Liver (tissue), 9 donors: ENCODE measurements around the gene EDDM13. TPM values are rescaled to one million over a fixed set of nuclear protein-coding genes. Genes with fewer than 3 reads are reported as not detected.
A peak's percentile ranks its signal among the peaks of the same experiment; 100 is the strongest.
"Not testable (repeated sequence)": the region's sequence is repeated elsewhere in the genome, so short reads cannot be mapped to it uniquely, and the experiment has no call there.

Experiments used
- DNase-seq: peaks from one replicate; pipeline ENCODE4 v3.0.0-alpha.2; 2017; ENCODE audit warnings: low spot score
- H3K27ac ChIP-seq, 2 donors: one replicate each; pipeline ENCODE4 v1.7.0; 2013; ENCODE audit warnings: inconsistent platforms in 2 of 2, low read length in 2 of 2, control low read depth in 1 of 2, low read depth in 1 of 2, mild to moderate bottlenecking in 1 of 2
- H3K27me3 ChIP-seq, 4 donors: one replicate each; pipeline versions ENCODE4 v1.6.1 to v1.7.0; 2013; ENCODE audit warnings: low read length in 3 of 4, inconsistent platforms in 1 of 4, mild to moderate bottlenecking in 1 of 4, moderate library complexity in 1 of 4; ENCODE audit not compliant: control insufficient read depth in 4 of 4, insufficient read depth in 4 of 4
- H3K36me3 ChIP-seq, 4 donors: one replicate each; pipeline versions ENCODE4 v1.6.1 to v1.7.0; 2013; ENCODE audit warnings: low read length in 3 of 4, mild to moderate bottlenecking in 3 of 4, low read depth in 1 of 4, moderate library complexity in 1 of 4; ENCODE audit not compliant: control insufficient read depth in 4 of 4, insufficient read depth in 3 of 4
- H3K4me1 ChIP-seq, 4 donors: one replicate each; pipeline versions ENCODE4 v1.6.1 to v1.7.0; 2013; ENCODE audit warnings: low read length in 3 of 4, mild to moderate bottlenecking in 3 of 4, moderate library complexity in 1 of 4; ENCODE audit not compliant: control insufficient read depth in 4 of 4, insufficient read depth in 4 of 4
- H3K4me3 ChIP-seq, 3 donors: one replicate each; pipeline versions ENCODE4 v1.6.1 to v1.7.0; 2013; ENCODE audit warnings: low read length in 3 of 3, control low read depth in 1 of 3, low read depth in 1 of 3, mild to moderate bottlenecking in 1 of 3
- H3K9ac ChIP-seq, 2 donors: one replicate each; pipeline ENCODE4 v1.7.0; 2013; ENCODE audit warnings: low read length in 2 of 2, mild to moderate bottlenecking in 2 of 2, moderate library complexity in 2 of 2, control low read depth in 1 of 2, low read depth in 1 of 2
- H3K9me3 ChIP-seq, 4 donors: one replicate each; pipeline versions ENCODE4 v1.6.1 to v1.7.0; 2013; ENCODE audit warnings: low read length in 3 of 4; ENCODE audit not compliant: control insufficient read depth in 4 of 4
- FOXA1 ChIP-seq: IDR thresholded peaks from 2 replicates; pipeline ENCODE4 v1.6.1; 2016; ENCODE audit warnings: antibody characterized with exemption
- FOXA2 ChIP-seq: IDR thresholded peaks from 2 replicates; pipeline ENCODE4 v1.6.1; 2016; ENCODE audit warnings: antibody characterized with exemption
- GABPA ChIP-seq, 2 donors: IDR thresholded peaks in 1 of 2; conservative IDR thresholded peaks in 1 of 2; 2 replicates each; pipeline ENCODE4 v1.6.1; 2016; ENCODE audit warnings: antibody characterized with exemption in 2 of 2, mild to moderate bottlenecking in 1 of 2, moderate library complexity in 1 of 2
- HNF4A ChIP-seq, 2 donors: conservative IDR thresholded peaks; 2 replicates each; pipeline ENCODE4 v1.6.1; 2016; ENCODE audit warnings: antibody characterized with exemption in 2 of 2, mild to moderate bottlenecking in 2 of 2
- NR2F2 ChIP-seq: IDR thresholded peaks from 2 replicates; pipeline ENCODE4 v1.6.1; 2016; ENCODE audit warnings: antibody characterized with exemption
- RAD21 ChIP-seq, 2 donors: IDR thresholded peaks; 2 replicates each; pipeline ENCODE4 v1.6.1; 2016; ENCODE audit warnings: antibody characterized with exemption in 2 of 2, mild to moderate bottlenecking in 2 of 2
- REST ChIP-seq: IDR thresholded peaks from 2 replicates; pipeline ENCODE4 v1.6.1; 2016; ENCODE audit warnings: antibody characterized with exemption, mild to moderate bottlenecking
- SP1 ChIP-seq: IDR thresholded peaks from 2 replicates; pipeline ENCODE4 v1.6.1; 2018; ENCODE audit warnings: antibody characterized with exemption, mild to moderate bottlenecking
- ZBTB33 ChIP-seq: IDR thresholded peaks from 2 replicates; pipeline ENCODE4 v1.6.1; 2016; ENCODE audit warnings: antibody characterized with exemption
- WGBS: extraction: QIAGEN DNeasy Blood & Tissue Kit; methylation state at CpG from one replicate; pipeline ENCODE4 v1.1.7; 2013; 5-methylcytosine and 5-hydroxymethylcytosine counted together
- polyA plus RNA-seq, 2 donors: library from polyadenylated mRNA; stranded (reverse) in 1 of 2; unstranded in 1 of 2; fragments of 200-250 nt in 1 of 2; fragments of >200 nt in 1 of 2; fragmentation: Nextera tagmentation in 1 of 2; extraction: Ambion mirVana in 1 of 2; gene quantifications; one replicate each; pipeline versions ENCODE4 v1.2.1 to v1.2.3, GENCODE V29; 2013 to 2015
- total RNA-seq, 2 donors: library from RNA; depleted of rRNA; stranded (reverse); fragments of >200 nt; gene quantifications; one replicate each; pipeline ENCODE4 v1.2.3, GENCODE V29; 2014
- TF ChIP-seq, protein P1 (sequence below): IDR thresholded peaks from 2 replicates; pipeline ENCODE4 v1.6.1; 2016; ENCODE audit warnings: antibody characterized with exemption
- TF ChIP-seq, protein P2 (sequence below): fragments of 150-350 bp; IDR thresholded peaks from 2 replicates; pipeline ENCODE4 v1.5.1; 2017; ENCODE audit warnings: improper control_type of control experiment, low read depth, low read length; ENCODE audit not compliant: missing input control
- donor health status: healthy.
- donor health status: healthy.
- donor health status: healthy.
- donor health status: healthy.
- donor health status: healthy.

The EDDM13 gene
- total and polyA plus RNA-seq, 4 donors, result 0.20 TPM; not detected in 3

DNA sequence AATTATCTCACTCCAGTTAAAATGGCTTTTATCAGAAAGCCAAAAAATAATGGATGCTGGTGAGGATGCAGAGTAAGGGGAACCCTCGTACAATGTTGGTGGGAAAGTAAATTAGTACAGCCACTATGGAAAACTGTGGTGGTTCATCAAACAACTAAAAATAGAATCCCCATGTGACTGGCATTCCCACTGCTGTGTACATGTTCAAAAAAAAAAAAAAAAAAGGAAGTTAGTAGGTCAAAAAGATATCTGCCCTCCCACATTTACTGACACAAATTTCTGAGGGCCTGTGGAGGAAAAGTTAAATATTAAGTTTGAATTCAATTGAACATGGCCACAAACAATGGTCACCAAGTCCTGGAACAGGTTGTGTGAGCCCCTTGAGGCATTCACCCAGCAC is 51.9 kb downstream of the EDDM13 start:
- Histone ChIP-seq H3K4me1 (no peaks in the 10 kb centered on the region), H3K27ac (no peak overlapping the region), H3K9ac (no peak overlapping the region), H3K36me3 (no peaks in the 10 kb centered on the region), H3K4me3 (no peak overlapping the region), H3K9me3 (no peaks in the 10 kb centered on the region), H3K27me3 (no peaks in the 10 kb centered on the region)
- DNase-seq, result no peak
- TF ChIP-seq FOXA1 (no peak), NR2F2 (no peak)
- 67% methylated on average over 1 of the region's 1 CpG for WGBS

DNA sequence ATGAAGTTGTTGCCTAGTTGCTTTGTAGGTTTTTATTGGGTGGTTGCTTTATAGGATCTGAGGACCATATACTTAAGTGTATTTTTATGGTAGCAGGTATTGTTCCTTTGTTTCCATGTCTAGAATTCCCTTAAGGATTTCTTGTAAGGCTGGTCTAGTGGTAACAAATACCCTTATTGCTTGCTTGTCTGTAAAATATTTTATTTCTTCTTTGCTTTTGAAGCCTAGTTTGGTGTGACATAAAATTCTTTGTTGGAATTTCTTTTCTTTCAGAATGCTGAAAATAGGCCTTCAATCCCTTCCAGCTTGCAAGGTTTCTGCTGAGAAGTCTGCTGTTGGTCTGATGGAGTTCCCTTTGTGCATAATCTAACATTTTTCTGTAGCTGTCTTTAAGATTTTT is 60.1 kb downstream of the EDDM13 start:
- TF ChIP-seq, protein P1, sequence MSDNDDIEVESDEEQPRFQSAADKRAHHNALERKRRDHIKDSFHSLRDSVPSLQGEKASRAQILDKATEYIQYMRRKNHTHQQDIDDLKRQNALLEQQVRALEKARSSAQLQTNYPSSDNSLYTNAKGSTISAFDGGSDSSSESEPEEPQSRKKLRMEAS, result no peak
- TF ChIP-seq ZBTB33 (no peak), GABPA (IDR thresholded peaks at IDR 0.05 in 1 of 2, conservative IDR thresholded peaks at IDR 0.05 in 1 of 2) (no peak), HNF4A (conservative IDR thresholded peaks at IDR 0.05) (no peak), SP1 (no peak), REST (no peak), NR2F2 (no peak), FOXA2 (no peak)
- TF ChIP-seq, protein P2, sequence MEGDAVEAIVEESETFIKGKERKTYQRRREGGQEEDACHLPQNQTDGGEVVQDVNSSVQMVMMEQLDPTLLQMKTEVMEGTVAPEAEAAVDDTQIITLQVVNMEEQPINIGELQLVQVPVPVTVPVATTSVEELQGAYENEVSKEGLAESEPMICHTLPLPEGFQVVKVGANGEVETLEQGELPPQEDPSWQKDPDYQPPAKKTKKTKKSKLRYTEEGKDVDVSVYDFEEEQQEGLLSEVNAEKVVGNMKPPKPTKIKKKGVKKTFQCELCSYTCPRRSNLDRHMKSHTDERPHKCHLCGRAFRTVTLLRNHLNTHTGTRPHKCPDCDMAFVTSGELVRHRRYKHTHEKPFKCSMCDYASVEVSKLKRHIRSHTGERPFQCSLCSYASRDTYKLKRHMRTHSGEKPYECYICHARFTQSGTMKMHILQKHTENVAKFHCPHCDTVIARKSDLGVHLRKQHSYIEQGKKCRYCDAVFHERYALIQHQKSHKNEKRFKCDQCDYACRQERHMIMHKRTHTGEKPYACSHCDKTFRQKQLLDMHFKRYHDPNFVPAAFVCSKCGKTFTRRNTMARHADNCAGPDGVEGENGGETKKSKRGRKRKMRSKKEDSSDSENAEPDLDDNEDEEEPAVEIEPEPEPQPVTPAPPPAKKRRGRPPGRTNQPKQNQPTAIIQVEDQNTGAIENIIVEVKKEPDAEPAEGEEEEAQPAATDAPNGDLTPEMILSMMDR, result no peak
- Histone ChIP-seq H3K9me3 (no peaks in the 10 kb centered on the region), H3K27ac (no peak overlapping the region), H3K4me1 (no peaks in the 10 kb centered on the region), H3K4me3 (no peak overlapping the region), H3K27me3 (no peaks in the 10 kb centered on the region), H3K9ac (no peak overlapping the region), H3K36me3 (no peaks in the 10 kb centered on the region)
- DNase-seq, result no peak

DNA sequence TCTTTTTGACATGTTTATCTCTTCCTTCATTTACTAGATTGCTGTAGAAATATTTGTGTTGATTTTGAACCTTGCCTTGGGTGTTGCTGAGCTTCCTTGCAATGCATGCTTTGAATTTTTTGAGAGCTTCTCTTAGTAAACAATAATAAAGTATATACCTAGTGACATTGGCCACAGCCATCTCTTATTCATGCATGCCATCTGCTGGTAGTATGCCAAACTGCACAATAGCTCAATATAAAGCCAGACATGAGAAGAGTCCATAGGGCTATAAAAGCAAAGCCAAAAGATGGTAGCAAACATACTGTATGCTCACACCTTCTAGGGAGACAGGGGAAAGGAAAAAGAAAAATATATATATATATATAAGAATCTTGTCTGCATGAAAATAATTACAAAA is 61.0 kb downstream of the EDDM13 start:
- TF ChIP-seq SP1, result no peak
- TF ChIP-seq, protein P2, result peak; percentile 81
- peak; percentile 90 to 93 for TF ChIP-seq RAD21 (IDR thresholded peaks at IDR 0.05)
- no peaks in the 10 kb centered on the region for H3K36me3 ChIP-seq
- H3K27me3 ChIP-seq, result no peaks in the 10 kb centered on the region
- H3K27ac ChIP-seq, result no peak overlapping the region
- H3K4me1 ChIP-seq, result no peaks in the 10 kb centered on the region
- H3K9me3 ChIP-seq, result no peaks in the 10 kb centered on the region
- peak; percentile 68 for DNase-seq
- H3K9ac ChIP-seq, result no peak overlapping the region
- H3K4me3 ChIP-seq, result no peak overlapping the region

DNA sequence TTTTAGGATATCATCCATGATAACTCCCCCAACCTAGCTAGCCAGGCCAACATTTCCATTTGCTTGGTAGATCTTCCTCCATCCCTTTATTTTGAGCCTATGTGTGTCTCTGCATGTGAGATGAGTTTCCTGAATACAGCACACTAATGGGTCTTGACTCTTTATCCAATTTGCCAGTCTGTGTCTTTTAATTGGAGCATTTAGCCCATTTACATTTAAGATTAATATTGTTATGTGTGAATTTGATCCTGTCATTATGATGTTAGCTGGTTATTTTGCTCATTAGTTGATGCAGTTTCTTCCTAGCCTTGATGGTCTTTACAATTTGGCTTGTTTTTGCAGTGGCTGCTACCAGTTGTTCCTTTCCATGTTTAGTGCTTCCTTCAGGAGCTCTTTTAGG is 62.8 kb downstream of the EDDM13 start:
- DNase-seq, H3K27ac ChIP-seq, H3K9ac ChIP-seq, H3K4me3 ChIP-seq, H3K4me1 ChIP-seq, H3K9me3 ChIP-seq, H3K36me3 ChIP-seq, H3K27me3 ChIP-seq: not testable (repeated sequence)
